ENCODE data around the gene C12orf75. TPM values are rescaled to one million over a fixed set of nuclear protein-coding genes. Genes with fewer than 3 reads are reported as not detected.
"Not testable (repeated sequence)": the region's sequence is repeated elsewhere in the genome, so short reads cannot be mapped to it uniquely, and the experiment has no call there.

Gene C12orf75
- total and polyA plus RNA-seq, 12 donors, result 0.76 to 4.9 (median 1.7) TPM

- intact Hi-C loops (cut with DNase I), result no loop called here
- Histone ChIP-seq H3K27ac (no peak overlapping the region), H3K4me3 (no peak overlapping the region), H3K27me3 (peaks cover 0 to 13% (median 0%) of the 10 kb centered on the region in 7 donors), H3K36me3 (no peaks in the 10 kb centered on the region), H3K4me1 (no peaks in the 10 kb centered on the region), H3K9me3 (peaks cover 0 to 25% (median 2%) of the 10 kb centered on the region in 11 donors)
- ATAC-seq, result no peak
- WGBS, 2 donors, result 61 to 66% methylated on average over 8 of the region's 8 CpGs
- no peak for DNase-seq
- TF ChIP-seq CTCF (IDR thresholded peaks at IDR 0.05), result no peak
These were observed 34.1 kb upstream of the C12orf75 start for GRCh38 chr12:105296116-105297089.

GRCh38 chr12:105300883-105301282 is 29.6 kb upstream of the C12orf75 start:
- Histone ChIP-seq H3K4me1 (no peaks in the 10 kb centered on the region), H3K27ac (no peak overlapping the region), H3K9me3 (peaks cover 0 to 25% (median 2%) of the 10 kb centered on the region in 11 donors), H3K27me3 (peaks cover 0 to 3% (median 0%) of the 10 kb centered on the region in 7 donors), H3K4me3 (no peak overlapping the region), H3K36me3 (no peaks in the 10 kb centered on the region)
- DNase-seq (no peak), ATAC-seq (no peak)
- 90 to 91% methylated on average over 6 of the region's 6 CpGs for WGBS, 2 donors
- intact Hi-C loops (cut with DNase I), result no loop called here
- TF ChIP-seq CTCF (IDR thresholded peaks at IDR 0.05), result no peak

GRCh38 chr12:105301696-105302095 is 28.8 kb upstream of the C12orf75 start:
- intact Hi-C loops (cut with DNase I), result no loop called here
- DNase-seq (no peak), ATAC-seq (no peak)
- Histone ChIP-seq H3K36me3 (no peaks in the 10 kb centered on the region), H3K4me1 (no peaks in the 10 kb centered on the region), H3K27me3 (peaks cover 0 to 2% (median 0%) of the 10 kb centered on the region in 7 donors), H3K4me3 (no peak overlapping the region), H3K9me3 (peaks cover 0 to 25% (median 2%) of the 10 kb centered on the region in 11 donors), H3K27ac (no peak overlapping the region)
- 84 to 88% methylated on average over 5 of the region's 5 CpGs for WGBS, 2 donors
- TF ChIP-seq CTCF (IDR thresholded peaks at IDR 0.05), result no peak

GRCh38 chr12:105302986-105303385 is 27.5 kb upstream of the C12orf75 start:
- ATAC-seq; H3K27ac ChIP-seq; intact Hi-C loops (cut with DNase I); H3K27me3 ChIP-seq; H3K4me3 ChIP-seq; DNase-seq; H3K36me3 ChIP-seq; H3K4me1 ChIP-seq: not testable (repeated sequence)
- 93 to 95% methylated on average over 7 of the region's 7 CpGs for WGBS, 2 donors
- peaks cover 0 to 25% (median 1%) of the 10 kb centered on the region in 11 donors for H3K9me3 ChIP-seq

GRCh38 chr12:105304626-105305025 is 25.9 kb upstream of the C12orf75 start:
- H3K27me3 ChIP-seq; H3K4me1 ChIP-seq; intact Hi-C loops (cut with DNase I); H3K36me3 ChIP-seq; H3K27ac ChIP-seq; DNase-seq; ATAC-seq; H3K4me3 ChIP-seq: not testable (repeated sequence)
- WGBS, 2 donors, result 82% methylated on average over 2 of the region's 2 CpGs
- peaks cover 0 to 12% (median 0%) of the 10 kb centered on the region in 11 donors for H3K9me3 ChIP-seq

GRCh38 chr12:105307601-105308314 is 22.7 kb upstream of the C12orf75 start:
- H3K27ac ChIP-seq; H3K27me3 ChIP-seq; H3K4me3 ChIP-seq; H3K36me3 ChIP-seq; intact Hi-C loops (cut with DNase I); H3K9me3 ChIP-seq; H3K4me1 ChIP-seq; ATAC-seq; DNase-seq: not testable (repeated sequence)
- 40 to 64% methylated on average over 6 of the region's 6 CpGs for WGBS, 2 donors

GRCh38 chr12:105308839-105309238 is 21.7 kb upstream of the C12orf75 start:
- ATAC-seq; DNase-seq; H3K27me3 ChIP-seq; H3K4me1 ChIP-seq; H3K36me3 ChIP-seq; H3K27ac ChIP-seq; H3K4me3 ChIP-seq; intact Hi-C loops (cut with DNase I); H3K9me3 ChIP-seq: not testable (repeated sequence)
- WGBS, 2 donors, result 96 to 100% methylated on average over 4 of the region's 4 CpGs

GRCh38 chr12:105309384-105309783 is 21.1 kb upstream of the C12orf75 start:
- 74 to 75% methylated on average over 3 of the region's 3 CpGs for WGBS, 2 donors
- not testable (repeated sequence) for H3K27ac ChIP-seq, ATAC-seq

More at GRCh38 chr12:105309384-105309783, 21.1 kb upstream of the C12orf75 start:
- peaks cover 0 to 10% (median 0%) of the 10 kb centered on the region in 11 donors for H3K9me3 ChIP-seq
- intact Hi-C loops (cut with DNase I); H3K27me3 ChIP-seq; H3K36me3 ChIP-seq; H3K4me1 ChIP-seq; H3K4me3 ChIP-seq; DNase-seq: not testable (repeated sequence)

All from heart right ventricle (tissue), 16 donors.